Suprapubic skin (tissue), 4 donors: ENCODE results near the gene ATOH8. TPM values are rescaled to one million over a fixed set of nuclear protein-coding genes. Genes with fewer than 3 reads are reported as not detected.

ENCODE experiments used
- DNase-seq, 2 donors: peaks; one replicate each; pipeline ENCODE4 v3.0.0-alpha.2; 2019; ENCODE audit warnings: low spot score in 2 of 2
- H3K27ac ChIP-seq: fragments of 200-600 bp; sonication (generic); one replicate; pipeline ENCODE4 v1.5.1; 2019
- H3K27me3 ChIP-seq: fragments of 200-600 bp; sonication (generic); one replicate; pipeline ENCODE4 v1.5.1; 2019
- H3K36me3 ChIP-seq: fragments of 200-600 bp; sonication (generic); one replicate; pipeline ENCODE4 v1.5.1; 2019
- H3K4me1 ChIP-seq: fragments of 200-600 bp; sonication (generic); one replicate; pipeline ENCODE4 v1.5.1; 2019
- H3K4me3 ChIP-seq: fragments of 200-600 bp; sonication (generic); one replicate; pipeline ENCODE4 v1.5.1; 2019; ENCODE audit warnings: mild to moderate bottlenecking
- H3K9me3 ChIP-seq: fragments of 200-600 bp; sonication (generic); one replicate; pipeline ENCODE4 v1.5.1; 2019
- CTCF ChIP-seq, 2 donors: fragments of 200-600 bp in 1 of 2; fragments of 450-650 bp in 1 of 2; sonication (generic) in 1 of 2; IDR thresholded peaks; one replicate each; pipeline ENCODE4 v1.5.1; 2016 to 2019; ENCODE audit warnings: antibody characterized with exemption in 2 of 2, mild to moderate bottlenecking in 1 of 2, moderate library complexity in 1 of 2
- EP300 ChIP-seq: sonication (generic); formaldehyde crosslinking; IDR thresholded peaks from one replicate; pipeline ENCODE4 v1.6.1; 2017; ENCODE audit warnings: antibody characterized with exemption
- POLR2A ChIP-seq, 2 donors: fragments of 450-650 bp; IDR thresholded peaks; one replicate each; pipeline ENCODE4 v1.6.1; 2017; ENCODE audit warnings: antibody characterized with exemption in 2 of 2, mild to moderate bottlenecking in 2 of 2, moderate library complexity in 2 of 2
- POLR2AphosphoS5 ChIP-seq, 3 donors: sonication (generic); formaldehyde crosslinking; IDR thresholded peaks; one replicate each; pipeline ENCODE4 v1.6.1; 2017; ENCODE audit warnings: antibody characterized with exemption in 3 of 3
- WGBS: methylation state at CpG from one replicate; pipeline ENCODE4 v1.1.5; 2018; 5-methylcytosine and 5-hydroxymethylcytosine counted together
- total RNA-seq, 4 donors: library from RNA; depleted of rRNA; stranded (reverse); fragments of >200 nt; gene quantifications; one replicate each; pipeline ENCODE4 v1.1.0, GENCODE V29; 2016

The ATOH8 gene
- total RNA-seq, 4 donors from 2014 or later = 9.7 to 30.3 (median 27.3) TPM

- Histone ChIP-seq H3K36me3 (peaks cover 12% of the 10 kb centered on the region), H3K9me3 (no peaks in the 10 kb centered on the region), H3K27ac (no peak overlapping the region), H3K4me1 (peaks cover 82% of the 10 kb centered on the region), H3K4me3 (no peak overlapping the region), H3K27me3 (peaks cover 15% of the 10 kb centered on the region)
- no peak for DNase-seq
- TF ChIP-seq CTCF (IDR thresholded peaks at IDR 0.05) (no peak), POLR2A (IDR thresholded peaks at IDR 0.05) (no peak), POLR2AphosphoS5 (IDR thresholded peaks at IDR 0.05) (no peak), EP300 (no peak)
- WGBS = 79% methylated on average over 9 of the region's 12 CpGs
Observed at GRCh38 chr2:85769236-85769982, 15.6 kb downstream of the ATOH8 start.

GRCh38 chr2:85769983-85770362 is 16.2 kb downstream of the ATOH8 start:
- peaks cover 78% of the 10 kb centered on the region for H3K4me1 ChIP-seq
- peaks cover 13% of the 10 kb centered on the region for H3K36me3 ChIP-seq
- peaks cover 13% of the 10 kb centered on the region for H3K27me3 ChIP-seq
- no peak overlapping the region for H3K4me3 ChIP-seq
- no peaks in the 10 kb centered on the region for H3K9me3 ChIP-seq
- H3K27ac ChIP-seq = no peak overlapping the region
- WGBS = 93% methylated on average over 2 of the region's 7 CpGs
- DNase-seq = no peak
- TF ChIP-seq CTCF (IDR thresholded peaks at IDR 0.05) = no peak
- TF ChIP-seq EP300 = no peak
- TF ChIP-seq POLR2A (IDR thresholded peaks at IDR 0.05) = no peak
- TF ChIP-seq POLR2AphosphoS5 (IDR thresholded peaks at IDR 0.05) = no peak

DNA sequence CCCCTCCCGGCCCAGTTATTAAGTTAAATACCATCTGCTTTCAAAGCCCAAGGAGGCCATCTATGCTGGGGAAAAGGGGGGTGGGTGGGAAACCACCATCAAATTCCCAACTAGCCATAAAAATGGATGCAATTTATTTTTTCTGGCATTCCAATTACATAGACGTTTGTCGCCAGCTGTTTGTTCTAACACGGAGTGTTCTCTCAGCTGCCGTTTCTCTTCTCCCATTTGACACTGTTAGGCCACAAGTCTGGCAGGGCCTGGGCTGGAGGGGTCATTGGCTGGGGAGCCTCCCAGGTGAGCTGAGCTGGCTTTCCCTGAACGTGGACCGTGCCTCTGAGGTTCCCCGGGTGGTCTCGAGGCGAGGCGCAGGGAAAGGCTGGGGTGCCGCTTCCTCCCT is 16.6 kb downstream of the ATOH8 start:
- Histone ChIP-seq H3K27me3 (peaks cover 9% of the 10 kb centered on the region), H3K4me3 (no peak overlapping the region), H3K4me1 (peaks cover 74% of the 10 kb centered on the region), H3K27ac (no peak overlapping the region), H3K36me3 (peaks cover 11% of the 10 kb centered on the region), H3K9me3 (no peaks in the 10 kb centered on the region)
- TF ChIP-seq POLR2AphosphoS5 (IDR thresholded peaks at IDR 0.05) = no peak
- TF ChIP-seq POLR2A (IDR thresholded peaks at IDR 0.05) = no peak
- TF ChIP-seq EP300 = no peak
- no peak for TF ChIP-seq CTCF (IDR thresholded peaks at IDR 0.05)
- DNase-seq = no peak
- WGBS = 77% methylated on average over 12 of the region's 12 CpGs

DNA sequence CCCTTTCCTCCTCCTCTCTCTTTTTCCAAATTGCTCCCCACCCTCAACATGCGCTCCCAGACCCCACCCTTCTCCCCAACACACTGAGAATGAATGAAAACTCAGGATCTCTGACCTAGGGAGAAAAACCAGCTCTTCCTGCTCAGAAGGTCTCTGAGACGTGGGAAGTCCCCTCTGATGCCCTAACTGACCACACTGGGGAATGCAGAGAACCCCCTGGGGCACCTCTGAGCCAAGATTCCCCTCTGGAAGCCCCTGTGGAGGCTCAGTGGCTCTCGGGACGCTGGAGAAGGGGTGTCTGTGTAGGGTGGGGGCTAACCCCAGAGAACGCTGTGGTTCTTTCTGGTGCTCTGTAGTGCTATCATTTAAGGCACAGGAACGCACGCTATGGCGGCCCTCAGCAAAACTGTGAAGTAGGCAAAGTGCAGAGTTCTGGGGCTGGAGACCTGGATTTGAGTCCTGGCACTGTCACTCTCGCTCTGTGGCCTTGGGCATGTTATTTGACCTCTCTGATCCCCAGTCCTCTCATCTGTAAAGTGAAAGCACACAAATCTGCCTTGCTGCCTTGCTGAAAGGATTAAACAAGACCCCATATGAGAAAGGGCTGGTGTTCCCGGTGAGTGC is 17.1 kb downstream of the ATOH8 start:
- TF ChIP-seq POLR2A (IDR thresholded peaks at IDR 0.05) (no peak), POLR2AphosphoS5 (IDR thresholded peaks at IDR 0.05) (no peak), CTCF (IDR thresholded peaks at IDR 0.05) (no peak), EP300 (no peak)
- H3K9me3 ChIP-seq = no peaks in the 10 kb centered on the region
- H3K4me1 ChIP-seq = peaks cover 70% of the 10 kb centered on the region
- no peak overlapping the region for H3K4me3 ChIP-seq
- peaks cover 8% of the 10 kb centered on the region for H3K36me3 ChIP-seq
- peaks cover 4% of the 10 kb centered on the region for H3K27me3 ChIP-seq
- 87% methylated on average over 10 of the region's 10 CpGs for WGBS
- no peak overlapping the region for H3K27ac ChIP-seq
- DNase-seq = no peak

DNA sequence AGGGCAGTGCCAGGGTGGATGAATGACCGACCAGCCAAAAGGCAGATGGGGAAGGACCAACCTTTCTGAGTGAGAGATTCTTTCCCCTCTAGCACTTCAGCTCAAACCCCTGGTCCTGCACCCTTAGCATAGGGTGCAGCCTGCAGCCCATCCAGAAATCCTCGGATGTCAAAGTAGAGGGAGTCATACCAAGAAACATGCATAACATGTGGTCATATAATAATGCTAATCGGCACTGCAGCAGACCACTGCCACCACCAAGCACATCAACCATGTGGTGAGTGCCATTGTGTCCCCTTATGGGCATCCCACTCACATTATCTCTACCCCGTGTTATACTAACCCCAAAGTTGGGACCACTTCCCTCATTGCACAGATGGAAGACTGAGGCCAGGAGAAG is 17.7 kb downstream of the ATOH8 start:
- 62% methylated on average over 4 of the region's 4 CpGs for WGBS
- peaks cover 70% of the 10 kb centered on the region for H3K4me1 ChIP-seq
- peaks cover 4% of the 10 kb centered on the region for H3K27me3 ChIP-seq
- H3K4me3 ChIP-seq = peak overlapping the region; percentile 39
- peaks cover 8% of the 10 kb centered on the region for H3K36me3 ChIP-seq
- DNase-seq = no peak
- H3K27ac ChIP-seq = peak overlapping the region; percentile 59
- no peaks in the 10 kb centered on the region for H3K9me3 ChIP-seq
- no peak for TF ChIP-seq CTCF (IDR thresholded peaks at IDR 0.05)
- TF ChIP-seq POLR2AphosphoS5 (IDR thresholded peaks at IDR 0.05) = no peak
- no peak for TF ChIP-seq POLR2A (IDR thresholded peaks at IDR 0.05)
